ENCODE data around the gene ME3. TPM values are rescaled to one million over a fixed set of nuclear protein-coding genes. Genes with fewer than 3 reads are reported as not detected.

Gene ME3
- total RNA-seq, 2 donors from 2014 or later: 19.7 to 24.2 TPM

- no peak for DNase-seq
- peak in 1 of 2 donors; percentile 45 for ATAC-seq
- intact Hi-C loops (cut with DNase I): no loop called here
These were observed 161.3 kb downstream of the ME3 start for GRCh38 chr11:86511086-86511551.

- DNase-seq (no peak), ATAC-seq (no peak)
- intact Hi-C loops (cut with DNase I): no loop called here
These were observed 161.7 kb downstream of the ME3 start for GRCh38 chr11:86510674-86511073.

GRCh38 chr11:86510097-86510496, 162.3 kb downstream of the ME3 start:
- intact Hi-C loops (cut with DNase I): no loop called here
- ATAC-seq: peak in 1 of 2 donors; percentile 12
- DNase-seq: no peak

- intact Hi-C loops (cut with DNase I): no loop called here
- ATAC-seq: peak; percentile 69 to 74
- no peak for DNase-seq
These were observed 162.8 kb downstream of the ME3 start for GRCh38 chr11:86509588-86509974.

- DNase-seq (no peak), ATAC-seq (peak; percentile 21 to 25)
- intact Hi-C loops (cut with DNase I): no loop called here
These were observed 163.5 kb downstream of the ME3 start for GRCh38 chr11:86508604-86509587.

- intact Hi-C loops (cut with DNase I): no loop called here
- DNase-seq (no peak), ATAC-seq (no peak)
These were observed 165.1 kb downstream of the ME3 start for GRCh38 chr11:86507249-86507845.

GRCh38 chr11:86506235-86506634, 166.2 kb downstream of the ME3 start:
- DNase-seq: no peak
- no peak for ATAC-seq
- intact Hi-C loops (cut with DNase I): no loop called here

- intact Hi-C loops (cut with DNase I): no loop called here
- DNase-seq: no peak
- ATAC-seq: no peak
These were observed 169.3 kb downstream of the ME3 start for GRCh38 chr11:86503131-86503530.

- intact Hi-C loops (cut with DNase I): no loop called here
- DNase-seq (no peak), ATAC-seq (no peak)
These were observed 170.2 kb downstream of the ME3 start for GRCh38 chr11:86502137-86502642.

- no peak for DNase-seq
- intact Hi-C loops (cut with DNase I): no loop called here
- no peak for ATAC-seq
These were observed 171.8 kb downstream of the ME3 start for GRCh38 chr11:86500500-86501140.

GRCh38 chr11:86499723-86500129, 172.7 kb downstream of the ME3 start:
- DNase-seq (no peak), ATAC-seq (peak; percentile 27 to 50)
- intact Hi-C loops (cut with DNase I): no loop called here

GRCh38 chr11:86497836-86498235, 174.6 kb downstream of the ME3 start:
- intact Hi-C loops (cut with DNase I): no loop called here
- ATAC-seq: no peak
- DNase-seq: no peak

GRCh38 chr11:86497310-86497709, 175.1 kb downstream of the ME3 start:
- DNase-seq (no peak), ATAC-seq (peak in 1 of 2 donors; percentile 6)
- intact Hi-C loops (cut with DNase I): no loop called here

- no peak for ATAC-seq
- intact Hi-C loops (cut with DNase I): no loop called here
- no peak for DNase-seq
These were observed 177.1 kb downstream of the ME3 start for GRCh38 chr11:86495351-86495750.

GRCh38 chr11:86492370-86493010, 179.9 kb downstream of the ME3 start:
- intact Hi-C loops (cut with DNase I): no loop called here
- ATAC-seq (peak; percentile 66 to 80), DNase-seq (peak; percentile 71)

- DNase-seq: no peak
- intact Hi-C loops (cut with DNase I): no loop called here
- ATAC-seq: no peak
These were observed 181.4 kb downstream of the ME3 start for GRCh38 chr11:86491027-86491426.

GRCh38 chr11:86490582-86490981, 181.8 kb downstream of the ME3 start:
- ATAC-seq: no peak
- intact Hi-C loops (cut with DNase I): no loop called here
- DNase-seq: no peak

- intact Hi-C loops (cut with DNase I): no loop called here
- DNase-seq: no peak
- no peak for ATAC-seq
These were observed 183.0 kb downstream of the ME3 start for GRCh38 chr11:86489442-86489841.

GRCh38 chr11:86488553-86488952, 183.9 kb downstream of the ME3 start:
- intact Hi-C loops (cut with DNase I): no loop called here
- DNase-seq (no peak), ATAC-seq (no peak)
